Fibroblast of lung (primary cell): ENCODE data around the gene SLC66A3.

Experiments used
- CTCF ChIP-seq, 2 donors: IDR thresholded peaks in 1 of 2; conservative IDR thresholded peaks in 1 of 2; 1 replicate in 1 of 2; 2 replicates in 1 of 2; pipeline ENCODE4 v1.5.1; 2011 to 2012; ENCODE audit warnings: low read length in 2 of 2, control low read depth in 1 of 2, inconsistent platforms in 1 of 2, low read depth in 1 of 2, mild to moderate bottlenecking in 1 of 2
- EZH2 ChIP-seq: IDR thresholded peaks from 2 replicates; pipeline ENCODE4 v1.5.1; 2012; ENCODE audit warnings: low read length, control low read depth, mild to moderate bottlenecking; ENCODE audit errors: missing control alignments

- TF ChIP-seq CTCF (conservative IDR thresholded peaks at IDR 0.05 in 1 of 2, IDR thresholded peaks at IDR 0.05 in 1 of 2; ENCODE audit: low read depth in 1 of 2, low read length in 2 of 2): no peak
- no peak for TF ChIP-seq EZH2
These were observed 20.1 kb downstream of the SLC66A3 start for GRCh38 chr2:11175293-11175795.
